ENCODE measurements around the gene WDFY2.

Gene WDFY2

DNA sequence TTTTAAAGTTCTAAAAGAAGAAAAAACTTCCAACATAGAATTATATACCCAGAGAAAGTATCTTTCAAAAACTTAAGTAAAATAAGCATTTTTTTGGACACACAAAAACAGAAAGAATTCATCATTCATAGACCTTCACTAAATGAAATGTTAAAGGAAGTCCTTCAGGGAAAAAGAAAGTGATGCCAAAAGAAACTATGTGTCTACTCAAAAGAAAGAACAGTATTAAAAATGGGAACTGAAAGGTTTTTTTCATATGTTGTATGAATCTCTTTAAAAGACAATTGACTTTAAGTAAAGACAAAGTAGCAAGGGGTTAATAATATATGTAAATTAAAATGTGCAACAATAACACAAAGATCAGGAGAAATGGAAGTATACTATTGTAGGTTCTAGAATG, 123.2 kb downstream of the WDFY2 start:
- DNase-seq (ENCODE audit: low read depth) = no peak
- TF ChIP-seq, protein P1, sequence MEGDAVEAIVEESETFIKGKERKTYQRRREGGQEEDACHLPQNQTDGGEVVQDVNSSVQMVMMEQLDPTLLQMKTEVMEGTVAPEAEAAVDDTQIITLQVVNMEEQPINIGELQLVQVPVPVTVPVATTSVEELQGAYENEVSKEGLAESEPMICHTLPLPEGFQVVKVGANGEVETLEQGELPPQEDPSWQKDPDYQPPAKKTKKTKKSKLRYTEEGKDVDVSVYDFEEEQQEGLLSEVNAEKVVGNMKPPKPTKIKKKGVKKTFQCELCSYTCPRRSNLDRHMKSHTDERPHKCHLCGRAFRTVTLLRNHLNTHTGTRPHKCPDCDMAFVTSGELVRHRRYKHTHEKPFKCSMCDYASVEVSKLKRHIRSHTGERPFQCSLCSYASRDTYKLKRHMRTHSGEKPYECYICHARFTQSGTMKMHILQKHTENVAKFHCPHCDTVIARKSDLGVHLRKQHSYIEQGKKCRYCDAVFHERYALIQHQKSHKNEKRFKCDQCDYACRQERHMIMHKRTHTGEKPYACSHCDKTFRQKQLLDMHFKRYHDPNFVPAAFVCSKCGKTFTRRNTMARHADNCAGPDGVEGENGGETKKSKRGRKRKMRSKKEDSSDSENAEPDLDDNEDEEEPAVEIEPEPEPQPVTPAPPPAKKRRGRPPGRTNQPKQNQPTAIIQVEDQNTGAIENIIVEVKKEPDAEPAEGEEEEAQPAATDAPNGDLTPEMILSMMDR (conservative IDR thresholded peaks at IDR 0.05; ENCODE audit: low read depth, low read length) = no peak
- no peak overlapping the region for H3K4me3 ChIP-seq (ENCODE audit: low read length)

DNA sequence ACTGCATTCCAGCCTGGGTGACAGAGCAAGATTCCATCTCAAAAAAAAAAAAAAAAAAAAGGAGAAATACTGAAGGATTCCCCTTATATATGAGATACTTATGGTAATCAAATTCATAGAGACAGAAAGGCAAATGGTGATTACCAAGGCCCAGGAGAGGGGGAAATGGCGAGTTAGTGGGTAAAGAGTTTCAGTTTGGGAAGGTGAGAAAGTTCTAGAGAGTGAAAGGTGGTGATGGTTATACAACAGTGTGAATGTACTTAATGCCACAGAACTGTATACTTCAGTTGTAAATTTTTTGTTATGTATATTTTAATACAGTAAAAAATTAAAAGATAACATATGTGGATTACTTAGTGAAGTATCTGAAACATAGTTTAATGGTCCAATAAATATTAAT, 129.5 kb downstream of the WDFY2 start:
- DNase-seq (ENCODE audit: low read depth) = no peak
- TF ChIP-seq, protein P1 (conservative IDR thresholded peaks at IDR 0.05; ENCODE audit: low read depth, low read length) = no peak

DNA sequence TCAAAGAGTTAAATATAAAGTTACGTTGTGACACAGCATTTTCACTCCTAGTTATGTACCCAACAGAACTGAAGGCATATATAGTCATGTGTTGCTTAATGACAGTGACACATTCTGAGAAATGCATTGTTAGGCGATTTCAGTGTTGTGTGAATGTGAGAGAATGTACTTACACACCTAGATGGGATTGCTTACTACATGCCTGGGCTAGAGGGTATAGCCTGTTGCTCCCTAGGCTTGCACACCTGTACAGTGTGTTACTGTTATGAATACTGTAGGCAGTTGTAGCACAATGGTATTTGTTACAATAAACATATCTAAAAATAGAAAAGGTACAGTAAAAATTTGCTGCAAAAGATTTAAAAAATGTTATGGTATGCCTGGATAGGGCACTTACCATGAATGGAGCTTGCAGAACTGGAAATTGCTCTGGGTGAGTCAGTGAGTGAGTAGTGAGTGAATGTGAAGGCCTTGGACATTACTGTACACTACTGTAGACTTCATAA, 130.5 kb downstream of the WDFY2 start:
- TF ChIP-seq, protein P1 (conservative IDR thresholded peaks at IDR 0.05; ENCODE audit: low read depth, low read length) = no peak
- no peak for DNase-seq (ENCODE audit: low read depth)
- H3K4me3 ChIP-seq (ENCODE audit: low read length) = no peak overlapping the region

More for the DNA sequence above, 129.5 kb downstream of the WDFY2 start:
- H3K4me3 ChIP-seq (ENCODE audit: low read length) = no peak overlapping the region

DNA sequence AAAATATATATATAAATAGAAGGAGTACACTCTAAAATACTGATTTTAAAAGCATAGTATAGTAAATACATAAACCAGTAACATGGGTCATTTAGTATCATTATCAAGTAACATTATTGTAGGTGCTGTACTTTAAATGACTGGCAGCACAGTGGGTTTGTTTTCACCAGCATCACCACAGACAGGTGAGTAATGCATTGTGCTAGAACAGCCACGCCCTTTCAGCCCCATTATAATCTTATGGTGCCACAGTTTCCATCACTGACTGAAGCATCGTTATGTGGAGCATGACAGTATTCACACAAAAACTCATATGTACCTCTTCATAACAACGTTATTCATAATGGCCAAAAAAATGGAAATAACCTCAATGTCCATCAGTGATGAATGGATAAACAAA, 131.4 kb downstream of the WDFY2 start:
- no peak for DNase-seq (ENCODE audit: low read depth)
- TF ChIP-seq, protein P1 (conservative IDR thresholded peaks at IDR 0.05; ENCODE audit: low read depth, low read length) = no peak
- no peak overlapping the region for H3K4me3 ChIP-seq (ENCODE audit: low read length)

DNA sequence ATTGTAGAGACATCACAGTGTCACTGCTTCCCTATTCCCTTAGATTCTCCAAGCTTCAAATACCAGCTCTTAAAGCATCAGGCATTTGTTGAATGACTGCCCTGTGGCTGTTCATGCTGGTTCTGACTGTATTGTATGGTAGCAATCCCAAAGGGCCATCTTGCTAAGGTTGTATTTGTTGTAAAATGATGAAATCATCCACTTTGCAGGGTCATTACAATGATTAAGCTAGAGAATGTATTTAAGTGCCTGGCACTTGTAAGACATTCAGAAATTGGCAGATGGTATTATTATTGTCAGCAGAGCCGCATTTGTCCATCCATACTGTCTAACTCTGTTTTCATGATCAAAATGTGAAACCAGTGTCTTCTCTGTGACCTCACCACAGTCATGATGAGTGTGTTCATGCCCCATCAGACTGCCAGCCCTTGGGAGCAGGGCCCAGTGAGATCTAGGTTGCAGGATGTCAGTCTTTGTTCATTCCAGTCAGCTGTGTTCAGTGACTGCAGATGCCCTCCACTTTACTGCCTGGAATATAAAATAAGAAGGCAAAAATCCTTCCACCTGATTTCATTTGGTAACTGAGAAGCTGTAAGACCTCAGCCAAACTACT, 133.6 kb downstream of the WDFY2 start:
- no peak overlapping the region for H3K4me3 ChIP-seq (ENCODE audit: low read length)
- TF ChIP-seq, protein P1 (conservative IDR thresholded peaks at IDR 0.05; ENCODE audit: low read depth, low read length) = no peak
- no peak for DNase-seq (ENCODE audit: low read depth)

DNA sequence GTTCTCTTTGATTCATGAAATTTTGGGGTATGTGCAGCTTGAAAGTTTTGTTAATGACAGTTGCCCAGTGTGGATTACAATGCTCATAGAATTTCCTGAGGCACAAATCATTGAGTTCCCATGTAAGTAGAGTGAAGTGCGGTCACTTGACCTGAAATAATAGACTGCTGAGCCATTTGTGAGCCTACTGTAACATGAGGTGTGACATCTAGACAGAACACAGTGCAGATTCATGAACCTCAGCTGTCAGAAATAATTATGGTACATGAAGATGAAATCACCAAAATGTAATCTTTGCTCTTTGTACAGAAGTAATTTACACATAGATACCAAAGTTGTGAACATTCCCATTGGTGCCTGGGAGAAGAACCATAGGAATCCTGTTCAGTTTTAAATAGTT, 135.1 kb downstream of the WDFY2 start:
- TF ChIP-seq, protein P1 (conservative IDR thresholded peaks at IDR 0.05; ENCODE audit: low read depth, low read length) = no peak
- no peak overlapping the region for H3K4me3 ChIP-seq (ENCODE audit: low read length)
- DNase-seq (ENCODE audit: low read depth) = no peak

DNA sequence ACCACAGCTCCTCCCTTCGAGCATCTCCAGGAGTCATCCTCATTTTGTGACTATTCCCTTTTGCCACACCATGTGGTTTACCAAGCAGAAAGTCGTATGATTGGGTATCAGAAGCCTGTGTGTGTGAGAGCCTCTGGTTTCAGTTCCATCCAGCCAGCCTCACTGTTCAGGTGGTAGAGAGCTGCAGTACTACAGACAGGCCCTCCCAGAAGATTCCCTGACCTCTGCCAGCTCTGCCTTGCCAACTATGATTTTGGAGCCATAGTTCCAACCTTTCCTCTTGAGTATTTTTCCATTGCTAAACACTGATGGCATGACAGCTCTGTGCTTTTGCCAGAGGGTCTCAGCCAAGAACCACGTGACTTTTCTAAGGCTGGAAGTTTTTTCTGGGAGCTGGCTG, 137.2 kb downstream of the WDFY2 start:
- no peak overlapping the region for H3K4me3 ChIP-seq (ENCODE audit: low read length)
- no peak for DNase-seq (ENCODE audit: low read depth)
- TF ChIP-seq, protein P1 (conservative IDR thresholded peaks at IDR 0.05; ENCODE audit: low read depth, low read length) = no peak
